NCI-H1930 (cell line): ENCODE results near the gene PJA2.
A peak's percentile ranks its signal among the peaks of the same experiment; 100 is the strongest.
"Not testable (repeated sequence)": the region's sequence is repeated elsewhere in the genome, so short reads cannot be mapped to it uniquely, and the experiment has no call there.

Experiments used
- DNase-seq, 2 experiments: peaks; one replicate each; lab custom pipeline; 2025; lab: John Stamatoyannopoulos, UW

Gene PJA2, protein sequence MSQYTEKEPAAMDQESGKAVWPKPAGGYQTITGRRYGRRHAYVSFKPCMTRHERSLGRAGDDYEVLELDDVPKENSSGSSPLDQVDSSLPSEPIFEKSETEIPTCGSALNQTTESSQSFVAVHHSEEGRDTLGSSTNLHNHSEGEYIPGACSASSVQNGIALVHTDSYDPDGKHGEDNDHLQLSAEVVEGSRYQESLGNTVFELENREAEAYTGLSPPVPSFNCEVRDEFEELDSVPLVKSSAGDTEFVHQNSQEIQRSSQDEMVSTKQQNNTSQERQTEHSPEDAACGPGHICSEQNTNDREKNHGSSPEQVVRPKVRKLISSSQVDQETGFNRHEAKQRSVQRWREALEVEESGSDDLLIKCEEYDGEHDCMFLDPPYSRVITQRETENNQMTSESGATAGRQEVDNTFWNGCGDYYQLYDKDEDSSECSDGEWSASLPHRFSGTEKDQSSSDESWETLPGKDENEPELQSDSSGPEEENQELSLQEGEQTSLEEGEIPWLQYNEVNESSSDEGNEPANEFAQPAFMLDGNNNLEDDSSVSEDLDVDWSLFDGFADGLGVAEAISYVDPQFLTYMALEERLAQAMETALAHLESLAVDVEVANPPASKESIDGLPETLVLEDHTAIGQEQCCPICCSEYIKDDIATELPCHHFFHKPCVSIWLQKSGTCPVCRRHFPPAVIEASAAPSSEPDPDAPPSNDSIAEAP

GRCh38 chr5:109409844-109410388, at the start of gene PJA2:
Gene PJA2 (minus strand): TSS chr5:109409974. CDS start chr5:109383433, 26,541 bp downstream.
- DNase-seq, result peak; percentile 90 to 94

DNA sequence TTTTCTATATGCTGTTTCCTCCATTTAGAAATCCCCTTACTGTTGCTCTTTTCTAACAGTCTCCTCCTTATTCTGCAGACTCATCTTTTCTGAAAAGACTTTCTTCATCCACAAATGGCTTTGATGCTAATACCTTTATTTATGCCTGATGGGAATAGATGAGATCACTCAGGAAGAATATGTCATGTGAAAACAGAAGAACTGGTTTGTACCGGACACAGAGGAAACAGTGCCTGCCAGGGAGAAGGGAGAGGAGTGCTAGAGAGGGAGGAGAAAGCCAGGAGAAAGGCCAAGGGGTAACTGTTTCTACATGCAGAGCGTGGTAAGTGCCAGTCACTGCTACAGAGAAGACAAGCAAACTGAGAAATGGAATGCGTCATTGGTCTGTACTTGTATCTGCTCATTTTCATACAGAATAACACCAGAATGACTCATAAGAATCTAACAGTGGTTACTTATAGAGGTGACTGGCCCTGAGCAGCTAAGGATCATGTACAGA, 45.9 kb upstream of the PJA2 start:
- DNase-seq, result no peak

GRCh38 chr5:109454731-109455505, 45.1 kb upstream of the PJA2 start:
- no peak for DNase-seq

GRCh38 chr5:109453251-109453650, 43.5 kb upstream of the PJA2 start:
- no peak for DNase-seq

- DNase-seq, result no peak
These were observed 42.9 kb upstream of the PJA2 start for GRCh38 chr5:109452661-109453060.

DNA sequence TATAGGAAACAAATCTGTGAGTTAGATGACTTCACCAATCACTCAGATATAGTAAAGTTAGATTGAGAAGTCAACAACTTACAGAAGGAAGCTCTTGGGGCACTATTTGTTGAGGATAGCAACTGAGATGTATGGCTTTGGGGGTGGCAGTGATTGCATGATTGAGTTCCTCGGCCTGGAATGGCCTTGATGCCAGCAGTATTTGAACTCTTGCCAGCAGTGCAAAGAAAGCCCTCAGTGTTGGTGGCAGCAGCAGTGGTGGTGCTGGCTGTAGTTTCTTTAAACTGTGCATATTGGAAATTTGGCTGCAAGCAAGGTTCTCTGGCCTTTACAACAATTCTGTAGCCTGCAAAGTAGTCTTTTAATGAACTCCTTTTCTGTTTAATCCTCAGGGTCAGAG, 41.4 kb upstream of the PJA2 start:
- DNase-seq, result no peak

GRCh38 chr5:109450129-109450877, 40.5 kb upstream of the PJA2 start:
- no peak for DNase-seq

DNA sequence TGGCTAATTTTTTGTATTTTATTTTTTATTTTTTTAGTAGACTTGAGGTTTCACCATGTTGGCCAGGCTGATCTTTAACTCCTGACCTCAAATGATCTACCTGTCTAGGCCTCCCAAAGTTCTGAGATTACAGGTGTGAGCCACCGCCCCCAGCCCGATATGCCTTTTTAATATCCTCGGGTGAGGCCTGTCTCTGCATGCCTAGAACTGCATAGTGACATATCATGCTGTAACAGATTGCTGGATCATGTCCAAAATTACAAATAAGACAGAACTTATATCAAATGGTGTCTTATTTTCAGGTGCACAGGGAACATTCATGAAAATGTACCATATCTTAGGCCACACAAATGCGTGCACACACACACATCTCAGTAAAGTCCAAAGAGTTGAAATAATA, 39.1 kb upstream of the PJA2 start:
- no peak for DNase-seq

GRCh38 chr5:109439590-109439989, 29.8 kb upstream of the PJA2 start:
- no peak for DNase-seq

- no peak for DNase-seq
These were observed 16.3 kb upstream of the PJA2 start for GRCh38 chr5:109426075-109426474.

- DNase-seq, result not testable (repeated sequence)
These were observed 15.7 kb upstream of the PJA2 start for GRCh38 chr5:109425521-109425920.

- DNase-seq, result no peak
These were observed 12.2 kb upstream of the PJA2 start for GRCh38 chr5:109421956-109422355.

GRCh38 chr5:109418712-109419352, 9.1 kb upstream of the PJA2 start:
- no peak for DNase-seq

GRCh38 chr5:109416882-109417281, 7.1 kb upstream of the PJA2 start:
- DNase-seq, result no peak

- DNase-seq, result not testable (repeated sequence)
These were observed 4.2 kb upstream of the PJA2 start for GRCh38 chr5:109413921-109414461.

GRCh38 chr5:109413458-109413857, 3.7 kb upstream of the PJA2 start:
- no peak for DNase-seq

- DNase-seq, result no peak
These were observed 3.2 kb upstream of the PJA2 start for GRCh38 chr5:109412981-109413402.

- no peak for DNase-seq
These were observed 1.9 kb upstream of the PJA2 start for GRCh38 chr5:109411627-109412026.

- DNase-seq, result no peak
These were observed 1.4 kb upstream of the PJA2 start for GRCh38 chr5:109411149-109411514.

GRCh38 chr5:109410389-109411148, 795 bp upstream of the PJA2 start:
- DNase-seq, result peak in 1 of 2 experiments; percentile 3
